Measurements from ENCODE around the gene FOXP3. TPM values are rescaled to one million over a fixed set of nuclear protein-coding genes. Genes with fewer than 3 reads are reported as not detected.
A peak's percentile ranks its signal among the peaks of the same experiment; 100 is the strongest.

The FOXP3 gene
- total and polyA plus RNA-seq, 12 donors = 0.04 to 1.2 TPM; not detected in 10

- Histone ChIP-seq H3K4me3 (peak overlapping the region; percentile 44 to 79 (median 72)), H3K36me3 (no peaks in the 10 kb centered on the region), H3K9me3 (no peaks in the 10 kb centered on the region), H3K27me3 (peaks cover 0 to 5% (median 0%) of the 10 kb centered on the region in 7 donors), H3K4me1 (peaks cover 0 to 41% (median 23%) of the 10 kb centered on the region in 9 donors), H3K27ac (peak overlapping the region; percentile 85 to 96 (median 91))
- no peak for TF ChIP-seq CTCF (IDR thresholded peaks at IDR 0.05)
- 41 to 79% methylated on average over 28 to 60 of the region's 66 CpGs for WGBS, 2 donors
- DNase-seq = peak in 1 of 2 donors; percentile 11
- intact Hi-C loops (cut with DNase I) = loop anchor here in 2 of 10 donors (10.0 kb wide), 1 partner anchor 76 kb away; no protein-coding TSS in a partner anchor
- ATAC-seq = no peak
Observed at GRCh38 chrX:49270249-49270921, 5.9 kb upstream of the FOXP3 start.

- Histone ChIP-seq H3K27ac (peak within 1 kb of the TSS; percentile 85 to 96 (median 91)), H3K36me3 (no peaks in the 10 kb centered on the region), H3K4me3 (peak within 1 kb of the TSS; percentile 44 to 79 (median 72)), H3K9me3 (no peaks in the 10 kb centered on the region), H3K27me3 (peaks cover 0 to 10% (median 0%) of the 10 kb centered on the region in 7 donors), H3K4me1 (peaks cover 0 to 41% (median 23%) of the 10 kb centered on the region in 9 donors)
- no peak for DNase-seq
- intact Hi-C loops (cut with DNase I) = loop anchor here in 3 of 10 donors (10.0 kb wide), 1 partner anchor 75 kb away; no protein-coding TSS in a partner anchor
- TF ChIP-seq CTCF (IDR thresholded peaks at IDR 0.05) = no peak
- ATAC-seq = peak in 3 of 8 donors; percentile 6 to 28 (median 19)
- WGBS, 2 donors = 0 to 1% methylated on average over 22 to 52 of the region's 70 CpGs
Observed at GRCh38 chrX:49269767-49270248, 5.3 kb upstream of the FOXP3 start, which contains the start of gene PPP1R3F. PPP1R3F (plus strand) TSS chrX:49269793; CDS start chrX:49269870, 77 bp downstream.

GRCh38 chrX:49269010-49269766, 4.7 kb upstream of the FOXP3 start:
- WGBS, 2 donors = 1% methylated on average over 44 to 45 of the region's 45 CpGs
- peak; percentile 94 to 98 for DNase-seq
- peak; percentile 93 to 98 (median 96) for ATAC-seq
- H3K27me3 ChIP-seq = peaks cover 0 to 10% (median 0%) of the 10 kb centered on the region in 7 donors
- H3K36me3 ChIP-seq = no peaks in the 10 kb centered on the region
- peaks cover 0 to 41% (median 23%) of the 10 kb centered on the region in 9 donors for H3K4me1 ChIP-seq
- TF ChIP-seq CTCF (IDR thresholded peaks at IDR 0.05) = no peak
- H3K9me3 ChIP-seq = no peaks in the 10 kb centered on the region
- H3K4me3 ChIP-seq = peak overlapping the region in 9 of 10 donors; percentile 67 to 79 (median 73)
- intact Hi-C loops (cut with DNase I) = loop anchor here in 1 of 10 donors (10.0 kb wide), 1 partner anchor 74 kb away; no protein-coding TSS in a partner anchor
- H3K27ac ChIP-seq = peak overlapping the region; percentile 85 to 96 (median 91)

GRCh38 chrX:49268702-49269009, 4.1 kb upstream of the FOXP3 start:
- 0% methylated on average over 3 to 4 of the region's 4 CpGs for WGBS, 2 donors
- intact Hi-C loops (cut with DNase I) = loop anchor here in 1 of 10 donors (10.0 kb wide), 1 partner anchor 74 kb away; no protein-coding TSS in a partner anchor
- no peak for TF ChIP-seq CTCF (IDR thresholded peaks at IDR 0.05)
- H3K27me3 ChIP-seq = peaks cover 0 to 10% (median 0%) of the 10 kb centered on the region in 7 donors
- peak overlapping the region; percentile 61 to 96 (median 89) for H3K27ac ChIP-seq
- peaks cover 0 to 39% (median 23%) of the 10 kb centered on the region in 9 donors for H3K4me1 ChIP-seq
- no peak for DNase-seq
- H3K4me3 ChIP-seq = peak overlapping the region in 9 of 10 donors; percentile 67 to 79 (median 73)
- ATAC-seq = no peak
- no peaks in the 10 kb centered on the region for H3K9me3 ChIP-seq
- no peaks in the 10 kb centered on the region for H3K36me3 ChIP-seq
